Adrenal gland (tissue), 12 donors: ENCODE data around the gene RYR2. TPM values are rescaled to one million over a fixed set of nuclear protein-coding genes. Genes with fewer than 3 reads are reported as not detected.

Experiments
- DNase-seq, 7 donors: peaks; one replicate each; pipeline ENCODE4 v3.0.0-alpha.2; 2019 to 2020
- H3K27ac ChIP-seq, 5 donors: fragments of 200-600 bp; sonication (generic) in 4 of 5; 1 replicate in 3 of 5; 2 replicates in 2 of 5; pipeline versions ENCODE4 v1.5.1 to v1.8.0; 2016 to 2020; ENCODE audit warnings: mild to moderate bottlenecking in 1 of 5
- H3K27me3 ChIP-seq: fragments of 200-600 bp; 2 replicates; pipeline ENCODE4 v1.8.0; 2021
- H3K36me3 ChIP-seq, 2 donors: fragments of 200-600 bp; replicated peaks in 1 of 2; 1 replicate in 1 of 2; 2 replicates in 1 of 2; pipeline versions ENCODE4 v1.5.1 to v1.8.0; 2018 to 2022
- H3K4me1 ChIP-seq, 2 donors: fragments of 200-600 bp; replicated peaks in 1 of 2; 1 replicate in 1 of 2; 2 replicates in 1 of 2; pipeline versions ENCODE4 v1.5.1 to v1.8.0; 2018 to 2021
- H3K4me3 ChIP-seq, 4 donors: fragments of 200-600 bp; sonication (generic) in 3 of 4; one replicate each; pipeline ENCODE4 v1.5.1; 2016 to 2018
- H3K9me3 ChIP-seq, 3 donors: fragments of 200-600 bp; sonication (generic) in 1 of 3; replicated peaks in 1 of 3; 1 replicate in 2 of 3; 2 replicates in 1 of 3; pipeline versions ENCODE4 v1.5.1 to v1.8.0; 2016 to 2021
- CTCF ChIP-seq, 6 experiments: fragments of 450-650 bp in 4 of 6; fragments of 200-600 bp in 2 of 6; sonication (generic) in 1 of 6; IDR thresholded peaks; 1 replicate in 5 of 6; 2 replicates in 1 of 6; pipeline versions ENCODE4 v1.5.1 to v1.8.0; 2016 to 2021; ENCODE audit warnings: antibody characterized with exemption in 6 of 6, mild to moderate bottlenecking in 2 of 6, moderate library complexity in 1 of 6
- POLR2A ChIP-seq, 2 donors: fragments of 450-650 bp; IDR thresholded peaks; one replicate each; pipeline ENCODE4 v1.6.1; 2017; ENCODE audit warnings: antibody characterized with exemption in 2 of 2, mild to moderate bottlenecking in 2 of 2, moderate library complexity in 1 of 2
- WGBS, 4 donors: extraction: QIAGEN DNeasy Blood & Tissue Kit in 2 of 4; methylation state at CpG; one replicate each; pipeline versions ENCODE4 v1.1.5 to v1.1.7; 2013 to 2017; 5-methylcytosine and 5-hydroxymethylcytosine counted together
- intact Hi-C, 2 donors: fragments of 100-400 bp; cut with DNase I; formaldehyde crosslinking; loops; one replicate each; pipeline versions ENCODE4 v1.14.1 to v1.15.0; 2022 to 2023
- polyA plus RNA-seq, 3 donors: library from polyadenylated mRNA; stranded (reverse); fragments of 200-250 nt in 2 of 3; fragments of 350-450 nt in 1 of 3; fragmentation: Illumina TruSeq in 1 of 3; extraction: RNeasy Lipid Tissue Mini Kit (QIAGEN cat#74804) in 1 of 3; gene quantifications; one replicate each; pipeline ENCODE4 v1.2.3, GENCODE V29; 2013 to 2014
- total RNA-seq, 9 donors: library from RNA; depleted of rRNA in 4 of 9; stranded (reverse); fragments of >200 nt in 4 of 9; fragments of 120-200 nt in 1 of 9; fragmentation: NEBNext Ultra II Directional in 1 of 9; extraction: Animal tissue kit (Norgen Biotek cat#: 25700) in 1 of 9; gene quantifications; one replicate each; pipeline versions ENCODE4 v1.1.0 to v1.2.4, GENCODE V29; 2013 to 2023
- donor health status: healthy with polysubstance abuse.
- donor health status: Bipolar disorder and iron deficiency.
- donor health status: DM: yes; HTN: yes; CAD: no.
- donor health status: DM: no; HTN: no; CAD: no.
- donor health status: DM: no; HTN: no; CAD: no.
- donor health status: DM: yes; HTN: yes; CAD: no.

The RYR2 gene
- total and polyA plus RNA-seq, 12 donors, result 0.07 to 6.3 (median 0.18) TPM; not detected in 1

- WGBS, 4 donors, result 73 to 82% (median 77%) methylated on average over 3 of the region's 3 CpGs
- H3K4me1 ChIP-seq, result no peaks in the 10 kb centered on the region
- no peak overlapping the region for H3K27ac ChIP-seq
- no peak overlapping the region for H3K4me3 ChIP-seq
- TF ChIP-seq CTCF (IDR thresholded peaks at IDR 0.05) (no peak), POLR2A (IDR thresholded peaks at IDR 0.05) (no peak)
- H3K9me3 ChIP-seq, result no peaks in the 10 kb centered on the region
- H3K27me3 ChIP-seq, result no peaks in the 10 kb centered on the region
- H3K36me3 ChIP-seq, result no peaks in the 10 kb centered on the region
- DNase-seq, result no peak
- intact Hi-C loops, result no loop called here
These were observed 792.1 kb downstream of the RYR2 start for GRCh38 chr1:237834048-237834447.

GRCh38 chr1:237834461-237834860, 792.5 kb downstream of the RYR2 start:
- 68 to 82% (median 76%) methylated on average over 3 of the region's 3 CpGs for WGBS, 4 donors
- DNase-seq, result no peak
- H3K27me3 ChIP-seq, result no peaks in the 10 kb centered on the region
- H3K4me3 ChIP-seq, result no peak overlapping the region
- no peaks in the 10 kb centered on the region for H3K36me3 ChIP-seq
- no peak overlapping the region for H3K27ac ChIP-seq
- H3K4me1 ChIP-seq, result no peaks in the 10 kb centered on the region
- intact Hi-C loops, result no loop called here
- no peaks in the 10 kb centered on the region for H3K9me3 ChIP-seq
- TF ChIP-seq POLR2A (IDR thresholded peaks at IDR 0.05) (no peak), CTCF (IDR thresholded peaks at IDR 0.05) (no peak)

GRCh38 chr1:237838320-237838719, 796.3 kb downstream of the RYR2 start:
- TF ChIP-seq POLR2A (IDR thresholded peaks at IDR 0.05) (no peak), CTCF (IDR thresholded peaks at IDR 0.05) (no peak)
- no peaks in the 10 kb centered on the region for H3K36me3 ChIP-seq
- H3K9me3 ChIP-seq, result no peaks in the 10 kb centered on the region
- no peak for DNase-seq
- intact Hi-C loops, result no loop called here
- no peaks in the 10 kb centered on the region for H3K27me3 ChIP-seq
- H3K4me3 ChIP-seq, result no peak overlapping the region
- H3K4me1 ChIP-seq, result no peaks in the 10 kb centered on the region
- no peak overlapping the region for H3K27ac ChIP-seq
- WGBS, 4 donors, result 35 to 90% (median 61%) methylated on average over 3 of the region's 3 CpGs

GRCh38 chr1:237838904-237839534, 797.0 kb downstream of the RYR2 start:
- no peak for TF ChIP-seq CTCF (IDR thresholded peaks at IDR 0.05)
- TF ChIP-seq POLR2A (IDR thresholded peaks at IDR 0.05), result no peak
- no peaks in the 10 kb centered on the region for H3K27me3 ChIP-seq
- H3K4me1 ChIP-seq, result no peaks in the 10 kb centered on the region
- WGBS, 4 donors, result 86 to 94% (median 88%) methylated on average over 2 to 6 of the region's 6 CpGs
- H3K36me3 ChIP-seq, result no peaks in the 10 kb centered on the region
- no peaks in the 10 kb centered on the region for H3K9me3 ChIP-seq
- no peak overlapping the region for H3K27ac ChIP-seq
- intact Hi-C loops, result no loop called here
- H3K4me3 ChIP-seq, result no peak overlapping the region
- no peak for DNase-seq
